KMS-11 (cell line): Measurements from ENCODE around the gene NBPF12.
"Not testable (repeated sequence)": the region's sequence is repeated elsewhere in the genome, so short reads cannot be mapped to it uniquely, and the experiment has no call there.

Experiments used
- H2AFZ ChIP-seq: fragments of 200-600 bp; sonication (generic); 2 replicates; pipeline ENCODE4 v1.6.1; 2016; ENCODE audit warnings: antibody characterized with exemption, mixed run types, low read depth
- H3K27ac ChIP-seq: fragments of 200-600 bp; sonication (generic); 2 replicates; pipeline ENCODE4 v1.6.1; 2016; ENCODE audit warnings: mild to moderate bottlenecking, mixed run types
- H3K27me3 ChIP-seq: fragments of 200-600 bp; sonication (generic); 2 replicates; pipeline ENCODE4 v1.6.1; 2017; ENCODE audit warnings: mild to moderate bottlenecking, low read depth, mixed run types, moderate library complexity; ENCODE audit not compliant: insufficient read depth
- H3K36me3 ChIP-seq: fragments of 200-600 bp; sonication (generic); 2 replicates; pipeline ENCODE4 v1.6.1; 2017; ENCODE audit warnings: mild to moderate bottlenecking, mixed run types; ENCODE audit not compliant: insufficient read depth
- H3K4me1 ChIP-seq: fragments of 200-600 bp; sonication (generic); 2 replicates; pipeline ENCODE4 v1.6.1; 2016; ENCODE audit warnings: mild to moderate bottlenecking, low read depth, mixed run types; ENCODE audit not compliant: poor library complexity, severe bottlenecking
- H3K4me2 ChIP-seq: fragments of 200-600 bp; sonication (generic); 2 replicates; pipeline ENCODE4 v1.7.0; 2016; ENCODE audit warnings: mild to moderate bottlenecking, mixed run types
- H3K4me3 ChIP-seq: fragments of 200-600 bp; sonication (generic); IDR thresholded peaks from 2 replicates; pipeline ENCODE4 v1.6.1; 2017; ENCODE audit warnings: low read depth, low read length, mixed read lengths; ENCODE audit not compliant: insufficient read depth
- H3K79me2 ChIP-seq: fragments of 200-600 bp; sonication (generic); 2 replicates; pipeline ENCODE4 v1.6.1; 2016; ENCODE audit warnings: low read depth, mixed run types; ENCODE audit not compliant: insufficient read depth
- H3K9ac ChIP-seq: fragments of 200-600 bp; sonication (generic); 2 replicates; pipeline ENCODE4 v1.6.1; 2016; ENCODE audit warnings: mild to moderate bottlenecking, mixed run types
- H4K20me1 ChIP-seq: fragments of 200-600 bp; sonication (generic); 2 replicates; pipeline ENCODE4 v1.6.1; 2016; ENCODE audit warnings: mild to moderate bottlenecking, mixed run types; ENCODE audit not compliant: insufficient read depth

NBPF12 gene, protein sequence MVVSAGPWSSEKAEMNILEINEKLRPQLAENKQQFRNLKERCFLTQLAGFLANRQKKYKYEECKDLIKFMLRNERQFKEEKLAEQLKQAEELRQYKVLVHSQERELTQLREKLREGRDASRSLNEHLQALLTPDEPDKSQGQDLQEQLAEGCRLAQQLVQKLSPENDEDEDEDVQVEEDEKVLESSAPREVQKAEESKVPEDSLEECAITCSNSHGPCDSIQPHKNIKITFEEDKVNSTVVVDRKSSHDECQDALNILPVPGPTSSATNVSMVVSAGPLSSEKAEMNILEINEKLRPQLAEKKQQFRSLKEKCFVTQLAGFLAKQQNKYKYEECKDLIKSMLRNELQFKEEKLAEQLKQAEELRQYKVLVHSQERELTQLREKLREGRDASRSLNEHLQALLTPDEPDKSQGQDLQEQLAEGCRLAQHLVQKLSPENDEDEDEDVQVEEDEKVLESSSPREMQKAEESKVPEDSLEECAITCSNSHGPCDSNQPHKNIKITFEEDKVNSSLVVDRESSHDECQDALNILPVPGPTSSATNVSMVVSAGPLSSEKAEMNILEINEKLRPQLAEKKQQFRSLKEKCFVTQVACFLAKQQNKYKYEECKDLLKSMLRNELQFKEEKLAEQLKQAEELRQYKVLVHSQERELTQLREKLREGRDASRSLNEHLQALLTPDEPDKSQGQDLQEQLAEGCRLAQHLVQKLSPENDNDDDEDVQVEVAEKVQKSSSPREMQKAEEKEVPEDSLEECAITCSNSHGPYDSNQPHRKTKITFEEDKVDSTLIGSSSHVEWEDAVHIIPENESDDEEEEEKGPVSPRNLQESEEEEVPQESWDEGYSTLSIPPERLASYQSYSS (N-terminal part only)

DNA sequence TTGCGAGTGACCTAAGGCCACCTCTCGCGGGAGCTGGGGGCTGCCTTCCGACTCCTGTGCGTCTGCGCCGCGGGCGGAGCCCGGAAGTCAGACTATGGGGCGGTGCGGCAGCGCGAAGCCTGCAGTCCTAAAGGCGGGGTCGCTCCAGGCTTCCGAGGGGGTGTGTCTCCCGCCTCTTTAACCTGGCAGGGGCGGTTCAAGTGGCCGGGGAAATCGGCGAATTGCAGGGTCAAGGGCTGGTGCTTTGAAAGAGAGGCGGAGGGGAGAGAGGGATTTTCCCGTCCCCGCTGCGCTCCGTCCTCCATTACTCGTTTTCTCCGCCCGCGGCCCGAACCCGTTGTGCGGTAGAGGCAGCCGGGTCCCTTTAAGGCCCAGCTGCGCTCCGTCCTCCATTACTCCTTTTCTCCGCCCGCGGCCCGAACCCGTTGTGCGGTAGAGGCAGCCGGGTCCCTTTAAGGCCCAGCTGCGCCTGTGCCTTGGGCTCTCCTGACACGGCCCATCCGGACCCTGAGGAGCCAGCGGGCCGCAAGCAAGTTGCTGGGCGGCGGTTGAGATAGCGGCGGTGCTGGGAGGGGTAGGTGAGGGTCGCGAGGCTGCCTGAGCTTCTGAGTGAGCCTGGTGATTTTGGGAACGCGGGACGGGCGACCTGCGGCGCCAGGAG lies at the start of gene NBPF12:
TSS of gene NBPF12 (plus strand) at position 83 of the 661 bp plus-strand sequence. CDS start 21,820 bp downstream, outside the sequence.
- Histone ChIP-seq H3K9ac (peak within 1 kb of the TSS; percentile 84), H3K4me2 (peak within 1 kb of the TSS; percentile 64), H3K27ac (peak within 1 kb of the TSS; percentile 86), H3K4me1 (peaks cover 21% of the 10 kb centered on the region), H3K79me2 (peaks cover 23% of the 10 kb centered on the region), H2AFZ (peak within 1 kb of the TSS; percentile 95), H3K4me3 (peak within 1 kb of the TSS; percentile 57)
- H3K27me3 ChIP-seq, H3K36me3 ChIP-seq, H4K20me1 ChIP-seq: not testable (repeated sequence)

DNA sequence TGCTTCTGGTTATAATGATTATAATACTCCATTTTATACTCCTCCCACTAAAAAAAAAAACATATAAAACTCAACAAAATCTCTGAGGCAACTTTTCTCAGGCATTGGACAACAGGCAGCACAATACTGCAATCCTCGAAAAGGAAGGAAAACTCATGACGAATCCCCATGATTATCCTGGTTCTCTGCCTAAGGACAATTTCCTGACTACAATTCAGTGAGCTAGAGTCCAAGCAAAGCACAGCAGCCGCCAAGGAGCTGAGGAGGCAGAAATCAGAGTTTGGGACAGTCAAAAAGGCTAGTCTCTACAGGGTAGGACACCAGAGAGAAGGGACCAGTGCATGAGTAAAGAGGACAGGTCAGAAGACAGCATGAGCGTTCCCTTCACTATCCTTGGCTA lies 46.8 kb upstream of the NBPF12 start:
- not testable (repeated sequence) for H3K79me2 ChIP-seq, H4K20me1 ChIP-seq, H3K4me1 ChIP-seq, H3K4me2 ChIP-seq, H3K27ac ChIP-seq, H3K36me3 ChIP-seq, H3K27me3 ChIP-seq, H3K4me3 ChIP-seq, H3K9ac ChIP-seq, H2AFZ ChIP-seq

DNA sequence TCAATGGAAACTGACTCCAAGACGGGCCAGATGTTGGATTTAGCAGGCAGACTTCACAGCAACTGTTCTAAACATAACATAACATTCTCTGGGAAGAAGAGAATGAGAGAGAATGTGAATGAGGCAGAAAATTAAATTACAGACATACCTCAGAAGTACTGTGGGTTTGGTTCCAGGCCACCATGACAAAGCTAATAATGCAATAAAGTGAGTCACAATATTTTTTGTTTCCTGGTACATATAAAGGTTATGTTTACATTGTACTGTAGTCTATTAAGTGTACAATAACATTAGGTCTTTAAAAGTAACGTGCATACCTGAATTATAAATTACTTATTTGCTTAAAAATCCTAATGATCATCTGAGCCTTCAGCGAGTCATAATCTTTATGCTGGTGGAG lies 45.8 kb upstream of the NBPF12 start:
- not testable (repeated sequence) for H2AFZ ChIP-seq, H3K4me1 ChIP-seq, H3K4me2 ChIP-seq, H3K4me3 ChIP-seq, H3K79me2 ChIP-seq, H3K27ac ChIP-seq, H3K36me3 ChIP-seq, H3K9ac ChIP-seq, H4K20me1 ChIP-seq, H3K27me3 ChIP-seq

DNA sequence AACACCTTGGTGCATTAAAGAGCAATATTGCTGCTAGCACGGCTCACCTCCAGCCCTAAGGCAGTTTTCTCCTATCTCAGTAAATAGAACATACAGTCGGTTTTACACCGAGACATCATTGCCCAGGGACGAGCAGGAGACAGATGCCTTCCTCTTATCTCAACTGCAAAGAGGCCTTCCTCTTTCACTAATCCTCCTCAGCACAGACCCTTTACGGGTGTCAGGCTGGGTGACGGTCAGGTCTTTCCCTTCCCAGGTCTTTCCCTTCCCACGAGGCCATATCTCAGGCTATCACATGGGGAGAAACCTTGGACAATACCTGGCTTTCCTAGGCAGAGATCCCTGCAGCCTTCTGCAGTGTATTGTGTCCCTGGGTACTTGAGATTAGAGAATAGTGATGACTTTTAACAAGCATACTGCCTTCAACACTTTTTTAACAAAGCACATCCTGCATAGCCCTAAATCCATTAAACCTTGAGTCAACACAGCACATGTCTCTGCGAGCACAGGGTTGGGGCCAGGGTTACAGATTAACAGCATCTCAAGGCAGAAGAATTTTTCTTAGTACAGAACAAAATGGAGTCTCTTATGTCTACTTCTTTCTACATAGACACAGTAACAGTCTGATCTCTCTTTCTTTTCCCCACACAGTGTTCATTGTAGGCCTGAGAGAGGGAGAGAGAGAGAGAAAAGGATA lies 30.4 kb upstream of the NBPF12 start:
- H3K79me2 ChIP-seq, H3K4me1 ChIP-seq, H3K36me3 ChIP-seq, H2AFZ ChIP-seq, H3K4me3 ChIP-seq, H3K27ac ChIP-seq, H3K27me3 ChIP-seq, H4K20me1 ChIP-seq, H3K4me2 ChIP-seq, H3K9ac ChIP-seq: not testable (repeated sequence)

DNA sequence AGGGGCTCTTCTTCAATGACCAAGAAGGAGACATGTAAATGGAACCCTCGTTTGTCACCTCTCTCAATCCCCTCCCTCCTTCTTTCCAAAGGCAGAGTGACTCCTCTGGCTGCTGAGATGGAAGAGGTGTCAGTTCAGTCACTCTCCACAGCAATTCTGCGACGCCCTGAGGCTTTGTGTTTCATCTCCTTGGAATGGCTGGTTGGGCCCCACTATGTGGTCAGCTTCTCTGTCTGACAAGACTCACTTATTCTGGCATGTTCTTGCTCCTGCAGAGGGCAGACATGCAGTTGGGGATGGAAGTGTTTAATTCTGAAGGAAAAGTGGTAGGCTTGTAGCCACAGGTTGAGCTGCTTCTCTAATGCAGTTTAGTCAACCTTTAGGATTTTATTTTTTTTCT lies 25.1 kb upstream of the NBPF12 start:
- H3K27ac ChIP-seq, H3K36me3 ChIP-seq, H3K4me1 ChIP-seq, H3K79me2 ChIP-seq, H3K4me2 ChIP-seq, H4K20me1 ChIP-seq, H3K9ac ChIP-seq, H2AFZ ChIP-seq, H3K4me3 ChIP-seq, H3K27me3 ChIP-seq: not testable (repeated sequence)

DNA sequence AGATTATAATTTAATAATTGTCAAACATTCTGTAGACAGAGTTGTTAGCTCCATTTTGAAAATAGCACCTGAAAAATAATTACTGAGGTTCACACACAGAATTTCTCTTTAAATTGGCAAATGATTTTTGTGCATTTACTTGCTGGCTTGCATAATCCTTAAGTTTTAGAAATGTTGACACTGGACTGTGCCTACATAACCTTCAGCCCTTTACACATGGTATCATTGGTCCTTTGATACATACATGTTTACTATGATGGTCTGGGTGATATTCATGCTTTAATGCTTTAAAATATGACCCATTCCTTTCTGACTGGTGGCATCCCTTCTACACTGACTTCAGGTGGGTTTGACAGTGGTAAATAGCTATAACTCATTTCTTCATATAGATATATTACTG lies 17.3 kb upstream of the NBPF12 start:
- not testable (repeated sequence) for H3K9ac ChIP-seq, H3K27me3 ChIP-seq, H3K4me2 ChIP-seq, H3K4me3 ChIP-seq, H4K20me1 ChIP-seq, H3K27ac ChIP-seq, H3K79me2 ChIP-seq, H2AFZ ChIP-seq, H3K4me1 ChIP-seq, H3K36me3 ChIP-seq

DNA sequence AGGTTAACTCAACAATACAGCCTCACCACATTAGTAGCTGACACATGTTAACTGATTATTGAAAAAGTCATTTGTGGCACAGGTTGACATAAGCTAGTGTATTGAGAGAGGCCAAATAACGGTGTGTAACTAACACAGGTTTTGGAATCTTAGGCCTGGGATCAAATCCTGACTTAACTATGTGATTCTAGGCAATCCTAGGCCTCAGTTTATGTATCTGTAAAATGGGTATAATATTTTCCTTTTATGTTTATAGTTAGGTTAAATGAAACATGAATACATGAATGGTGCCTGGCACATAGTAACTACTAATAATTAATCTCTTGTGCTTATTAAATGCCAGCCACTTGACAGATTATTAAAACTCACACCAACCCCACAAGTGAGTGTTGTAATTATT lies 15.5 kb upstream of the NBPF12 start:
- H3K27me3 ChIP-seq, H3K4me3 ChIP-seq, H4K20me1 ChIP-seq, H3K4me1 ChIP-seq, H3K9ac ChIP-seq, H3K36me3 ChIP-seq, H2AFZ ChIP-seq, H3K79me2 ChIP-seq, H3K27ac ChIP-seq, H3K4me2 ChIP-seq: not testable (repeated sequence)

DNA sequence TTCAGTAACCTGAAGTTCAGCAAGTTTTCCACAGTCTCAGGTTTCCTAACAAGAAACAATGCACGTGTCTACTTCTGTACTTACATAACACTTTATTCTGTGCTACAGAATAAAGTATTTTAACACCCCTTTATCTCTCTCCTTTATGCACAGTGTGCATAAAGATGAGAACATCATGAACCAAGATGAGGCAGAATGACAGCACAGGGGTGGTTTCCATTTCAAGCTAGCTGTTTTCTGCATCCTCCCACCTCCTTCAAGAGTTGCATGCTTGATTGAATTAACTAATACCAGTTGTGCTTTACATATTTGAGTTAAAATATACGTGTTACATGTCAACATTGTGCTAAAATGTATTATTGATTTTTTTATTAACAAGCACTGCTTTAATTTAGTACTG lies 14.0 kb upstream of the NBPF12 start:
- not testable (repeated sequence) for H3K27ac ChIP-seq

DNA sequence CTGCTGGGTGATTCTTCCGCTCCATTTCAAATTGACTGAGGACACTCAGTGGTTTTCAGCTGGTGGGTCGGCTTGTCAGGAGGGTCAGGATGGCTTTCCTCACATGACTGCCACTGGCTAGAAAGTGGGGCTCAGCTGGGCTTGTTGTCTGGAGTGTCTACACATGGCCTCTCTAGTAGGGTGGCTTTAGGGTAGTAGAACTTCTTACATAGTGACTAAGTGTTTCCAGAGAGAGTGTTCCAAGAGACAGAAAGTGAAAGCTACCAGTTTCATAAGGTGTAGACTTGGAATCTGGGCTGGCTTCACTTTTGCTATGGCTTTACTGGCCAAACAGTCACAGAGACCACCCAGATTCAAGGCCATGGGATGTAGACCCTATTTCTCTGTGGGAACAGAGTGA lies 11.7 kb upstream of the NBPF12 start:
- not testable (repeated sequence) for H3K27me3 ChIP-seq, H4K20me1 ChIP-seq, H3K27ac ChIP-seq, H3K79me2 ChIP-seq, H3K36me3 ChIP-seq, H2AFZ ChIP-seq, H3K4me3 ChIP-seq, H3K4me1 ChIP-seq, H3K4me2 ChIP-seq, H3K9ac ChIP-seq

More for the DNA sequence above, 14.0 kb upstream of the NBPF12 start:
- H3K36me3 ChIP-seq, H3K4me3 ChIP-seq, H3K9ac ChIP-seq, H3K4me1 ChIP-seq, H3K4me2 ChIP-seq, H4K20me1 ChIP-seq, H3K27me3 ChIP-seq, H2AFZ ChIP-seq, H3K79me2 ChIP-seq: not testable (repeated sequence)
